ENCODE measurements around the gene UNG. TPM values are rescaled to one million over a fixed set of nuclear protein-coding genes. Genes with fewer than 3 reads are reported as not detected.
"Not testable (repeated sequence)": the region's sequence is repeated elsewhere in the genome, so short reads cannot be mapped to it uniquely, and the experiment has no call there.

UNG gene
- 1 to 10 TPM; 3.3 to 3.6 TPM for total RNA-seq
- polyA plus RNA-seq (2013, experiment 1 of 2) = 18.8 TPM
- polyA plus RNA-seq (2013, experiment 2 of 2) = 21.9 TPM
- 8.5 to 163 (median 26.7) reads per million in 172 experiments for total RNA-seq

DNA sequence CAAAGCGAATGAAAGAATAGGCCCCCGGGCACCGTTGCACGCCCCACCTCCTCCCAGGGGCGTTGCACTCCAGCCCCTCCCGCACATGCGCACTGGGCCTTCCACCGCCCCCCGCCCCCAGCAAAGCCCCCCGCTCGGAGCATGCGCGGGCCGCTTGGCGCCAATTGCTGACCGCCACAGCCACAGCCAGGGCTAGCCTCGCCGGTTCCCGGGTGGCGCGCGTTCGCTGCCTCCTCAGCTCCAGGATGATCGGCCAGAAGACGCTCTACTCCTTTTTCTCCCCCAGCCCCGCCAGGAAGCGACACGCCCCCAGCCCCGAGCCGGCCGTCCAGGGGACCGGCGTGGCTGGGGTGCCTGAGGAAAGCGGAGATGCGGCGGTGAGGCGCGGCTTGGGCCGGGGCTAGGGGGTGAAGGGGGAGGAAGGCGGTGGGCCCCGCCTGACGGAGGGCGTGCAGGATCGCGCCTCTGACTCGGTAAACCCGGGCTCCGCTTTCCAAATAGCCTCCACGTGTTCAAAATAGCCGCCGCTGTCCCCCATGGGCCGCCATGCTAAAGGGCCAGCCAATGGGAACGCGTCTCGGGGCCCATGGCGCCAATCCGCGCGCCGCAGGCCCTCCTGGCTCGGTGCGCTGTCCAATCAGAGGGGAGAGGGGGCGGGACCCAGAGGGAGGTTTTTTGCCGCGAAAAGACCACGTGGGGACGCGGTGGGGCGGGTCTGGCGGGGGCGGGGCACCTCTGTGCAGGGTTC lies at the start of gene UNG:
Gene UNG (plus strand): TSS at position 163 of the 748 bp plus-strand sequence. CDS start 83 bp downstream, at position 246.
- H3K4me1 ChIP-seq (ENCODE audit: insufficient read depth, low read length) = peaks cover 45% of the 10 kb centered on the region
- Mint-ChIP-seq H3K4me1 (ENCODE audit: low read depth) (peaks cover 51% of the 10 kb centered on the region), H3K36me3 (ENCODE audit: low read depth) (peaks cover 31% of the 10 kb centered on the region), H3K9me3 (no peaks in the 10 kb centered on the region), H3K4me3 (peak within 1 kb of the TSS; percentile 94), H3K27me3 (no peaks in the 10 kb centered on the region), H3K27ac (peak within 1 kb of the TSS; percentile 70)
- ChIA-PET CTCF (interaction anchor here (5.4 kb wide), 1 partner anchor 14 kb away, joined by 28 read pairs; no protein-coding TSS in a partner anchor), POLR2A (interaction anchor here (1.7 to 2.7 kb wide), 2 partner anchors 57 to 536 kb away, joined by 6 to 10 read pairs; partner anchors contain the start of gene SART3)
- peaks cover 12% of the 10 kb centered on the region for H3K36me3 ChIP-seq (ENCODE audit: insufficient read depth, low read length)
- ATAC-seq (ENCODE audit: poor library complexity) (peak; percentile 82), DNase-seq (peak; percentile 95 to 98 (median 96))
- H3K27ac ChIP-seq (ENCODE audit: low read depth in 1 of 2, low read length in 2 of 2) = peak within 1 kb of the TSS; percentile 6 to 43
- TF ChIP-seq, protein P1, sequence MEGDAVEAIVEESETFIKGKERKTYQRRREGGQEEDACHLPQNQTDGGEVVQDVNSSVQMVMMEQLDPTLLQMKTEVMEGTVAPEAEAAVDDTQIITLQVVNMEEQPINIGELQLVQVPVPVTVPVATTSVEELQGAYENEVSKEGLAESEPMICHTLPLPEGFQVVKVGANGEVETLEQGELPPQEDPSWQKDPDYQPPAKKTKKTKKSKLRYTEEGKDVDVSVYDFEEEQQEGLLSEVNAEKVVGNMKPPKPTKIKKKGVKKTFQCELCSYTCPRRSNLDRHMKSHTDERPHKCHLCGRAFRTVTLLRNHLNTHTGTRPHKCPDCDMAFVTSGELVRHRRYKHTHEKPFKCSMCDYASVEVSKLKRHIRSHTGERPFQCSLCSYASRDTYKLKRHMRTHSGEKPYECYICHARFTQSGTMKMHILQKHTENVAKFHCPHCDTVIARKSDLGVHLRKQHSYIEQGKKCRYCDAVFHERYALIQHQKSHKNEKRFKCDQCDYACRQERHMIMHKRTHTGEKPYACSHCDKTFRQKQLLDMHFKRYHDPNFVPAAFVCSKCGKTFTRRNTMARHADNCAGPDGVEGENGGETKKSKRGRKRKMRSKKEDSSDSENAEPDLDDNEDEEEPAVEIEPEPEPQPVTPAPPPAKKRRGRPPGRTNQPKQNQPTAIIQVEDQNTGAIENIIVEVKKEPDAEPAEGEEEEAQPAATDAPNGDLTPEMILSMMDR (IDR thresholded peaks at IDR 0.05) = no peak
- intact Hi-C loops (cut with DNase I, micrococcal nuclease) = loop anchor here (1.0 to 5.0 kb wide), 3 partner anchors 57 to 465 kb away; partner anchors contain the start of gene SELPLG (in 1 of the 2)
- peak within 1 kb of the TSS; percentile 92 for H3K4me3 ChIP-seq (ENCODE audit: low read length)
- no peaks in the 10 kb centered on the region for H3K9me3 ChIP-seq (ENCODE audit: control insufficient read depth in 1 of 2, insufficient read depth in 1 of 2, low read length in 2 of 2)
- no peaks in the 10 kb centered on the region for H3K27me3 ChIP-seq (ENCODE audit: control insufficient read depth in 1 of 2, insufficient read depth in 2 of 2, low read length in 2 of 2)

DNA sequence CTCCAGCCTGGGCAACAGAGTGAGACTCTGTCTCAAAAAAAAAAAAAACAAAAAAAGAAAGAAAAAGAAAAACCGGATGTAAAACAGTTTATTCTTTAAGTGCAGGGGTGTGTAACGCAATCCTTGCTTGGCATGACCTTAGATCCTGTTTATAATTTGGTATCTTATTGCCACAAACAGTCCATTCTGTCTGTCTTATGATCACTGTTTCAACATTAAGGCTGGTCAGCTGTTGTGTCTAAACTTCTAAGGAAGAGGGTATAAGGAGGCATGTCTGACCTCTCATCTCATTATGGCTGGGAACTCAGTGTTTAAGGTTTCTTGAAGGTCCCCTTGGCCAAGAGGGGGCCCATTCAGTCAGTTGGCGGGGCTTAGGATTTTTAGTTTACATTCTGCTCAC lies 48.7 kb upstream of the UNG start:
- CTCF ChIA-PET; POLR2A ChIA-PET; H3K27me3 ChIP-seq (ENCODE audit: control insufficient read depth in 1 of 2, insufficient read depth in 2 of 2, low read length in 2 of 2); H3K9me3 ChIP-seq (ENCODE audit: control insufficient read depth in 1 of 2, insufficient read depth in 1 of 2, low read length in 2 of 2); H3K27ac ChIP-seq (ENCODE audit: low read depth in 1 of 2, low read length in 2 of 2); H3K4me1 Mint-ChIP-seq (ENCODE audit: low read depth); H3K4me3 Mint-ChIP-seq; H3K27me3 Mint-ChIP-seq; ATAC-seq (ENCODE audit: poor library complexity); H3K4me3 ChIP-seq (ENCODE audit: low read length); H3K36me3 ChIP-seq (ENCODE audit: insufficient read depth, low read length); H3K9me3 Mint-ChIP-seq; DNase-seq: not testable (repeated sequence)
- Mint-ChIP-seq H3K27ac (peak overlapping the region; percentile 17), H3K36me3 (ENCODE audit: low read depth) (peaks cover 13% of the 10 kb centered on the region)
- intact Hi-C loops (cut with DNase I, micrococcal nuclease) = loop anchor here in 1 of 2 experiments (5.0 kb wide), 1 partner anchor 531 kb away; the partner anchor contains the start of gene FICD
- H3K4me1 ChIP-seq (ENCODE audit: insufficient read depth, low read length) = peaks cover 16% of the 10 kb centered on the region

DNA sequence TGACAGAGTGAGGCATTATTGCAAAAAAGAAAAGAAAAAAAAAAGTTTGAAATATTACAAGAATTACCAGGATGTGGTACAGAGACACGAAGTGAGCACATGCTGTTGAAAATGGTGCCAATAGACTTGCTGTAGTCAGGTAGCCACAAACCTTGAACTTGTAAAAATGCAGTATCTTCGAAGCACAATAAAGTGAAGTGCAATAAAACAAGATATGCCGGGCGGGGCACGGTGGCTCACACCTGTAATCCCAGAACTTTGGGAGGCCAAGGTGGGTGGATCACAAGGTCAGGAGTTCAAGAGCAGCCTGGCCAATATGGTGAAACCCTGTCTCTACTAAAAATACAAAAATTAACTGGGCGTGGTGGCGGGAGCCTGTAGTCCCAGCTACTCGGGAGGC lies 47.6 kb upstream of the UNG start:
- H3K9me3 Mint-ChIP-seq; H3K9me3 ChIP-seq (ENCODE audit: control insufficient read depth in 1 of 2, insufficient read depth in 1 of 2, low read length in 2 of 2); H3K4me3 Mint-ChIP-seq; H3K27ac ChIP-seq (ENCODE audit: low read depth in 1 of 2, low read length in 2 of 2); H3K4me3 ChIP-seq (ENCODE audit: low read length); H3K27me3 Mint-ChIP-seq; H3K27ac Mint-ChIP-seq; H3K36me3 ChIP-seq (ENCODE audit: insufficient read depth, low read length); H3K27me3 ChIP-seq (ENCODE audit: control insufficient read depth in 1 of 2, insufficient read depth in 2 of 2, low read length in 2 of 2); ATAC-seq (ENCODE audit: poor library complexity); POLR2A ChIA-PET; CTCF ChIA-PET; DNase-seq: not testable (repeated sequence)
- Mint-ChIP-seq H3K4me1 (ENCODE audit: low read depth) (peaks cover 13% of the 10 kb centered on the region), H3K36me3 (ENCODE audit: low read depth) (peaks cover 17% of the 10 kb centered on the region)
- peaks cover 23% of the 10 kb centered on the region for H3K4me1 ChIP-seq (ENCODE audit: insufficient read depth, low read length)
- intact Hi-C loops (cut with DNase I, micrococcal nuclease) = loop anchor here (5.0 to 10.0 kb wide), 10 partner anchors 103 to 1365 kb away; partner anchors contain the start of genes C12orf76 (in 1 of the 2), FAM222A (in 1 of the 2), FICD (in 1 of the 2) and ISCU (in 1 of the 2)

DNA sequence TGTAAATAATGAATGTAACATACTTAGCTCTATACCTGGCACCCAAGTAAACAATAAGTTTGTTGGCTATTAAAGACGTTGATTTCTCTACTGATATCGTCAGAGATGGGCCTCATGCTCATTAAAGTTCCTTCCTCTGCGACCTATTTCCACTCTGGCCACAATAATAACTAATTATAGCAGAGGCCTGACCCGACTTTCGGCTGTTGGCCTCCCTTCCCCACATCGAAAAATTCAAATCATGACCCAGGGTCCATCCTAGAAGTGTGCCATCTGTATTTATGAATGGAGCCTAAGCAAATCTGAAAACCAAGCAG lies 45.3 kb upstream of the UNG start:
- intact Hi-C loops (cut with DNase I, micrococcal nuclease) = loop anchor here (1.0 to 10.0 kb wide), 12 partner anchors 41 to 1367 kb away; partner anchors contain the start of genes PWP1 (in 2 of the 2), SART3 (in 2 of the 2), ALKBH2 (in 1 of the 2) and C12orf76 (in 1 of the 2)
- no peak for ATAC-seq (ENCODE audit: poor library complexity)
- Mint-ChIP-seq H3K27me3 (no peaks in the 10 kb centered on the region), H3K9me3 (no peaks in the 10 kb centered on the region), H3K27ac (peak overlapping the region; percentile 86), H3K4me3 (peak overlapping the region; percentile 98), H3K4me1 (ENCODE audit: low read depth) (peaks cover 13% of the 10 kb centered on the region), H3K36me3 (ENCODE audit: low read depth) (peaks cover 26% of the 10 kb centered on the region)
- Histone ChIP-seq H3K4me3 (ENCODE audit: low read length) (peak overlapping the region; percentile 92), H3K36me3 (ENCODE audit: insufficient read depth, low read length) (no peaks in the 10 kb centered on the region), H3K9me3 (ENCODE audit: control insufficient read depth in 1 of 2, insufficient read depth in 1 of 2, low read length in 2 of 2) (no peaks in the 10 kb centered on the region), H3K27me3 (ENCODE audit: control insufficient read depth in 1 of 2, insufficient read depth in 2 of 2, low read length in 2 of 2) (no peaks in the 10 kb centered on the region), H3K27ac (ENCODE audit: low read depth in 1 of 2, low read length in 2 of 2) (peak overlapping the region; percentile 87), H3K4me1 (ENCODE audit: insufficient read depth, low read length) (peaks cover 23% of the 10 kb centered on the region)
- CTCF ChIA-PET = interaction anchor here (3.8 kb wide), 1 partner anchor 41 kb away, joined by 31 read pairs; the partner anchor contains the start of gene ALKBH2
- POLR2A ChIA-PET = interaction anchor here (0.6 to 2.8 kb wide), 11 partner anchors 10 to 1665 kb away, joined by 3 to 13 read pairs (median 4); partner anchors contain the start of genes ALKBH2, ISCU, KCTD10 and SSH1
- TF ChIP-seq, protein P1 (IDR thresholded peaks at IDR 0.05) = no peak
- DNase-seq = no peak
